Mesendoderm (in vitro differentiated cells): ENCODE data around the gene DGAT2.

Source experiments
- DNase-seq: peaks from one replicate; pipeline ENCODE4 v3.0.0; 2013
- H2AK5ac ChIP-seq: 2 replicates; pipeline ENCODE4 v1.6.1; 2013; ENCODE audit warnings: low read length, inconsistent platforms
- H2BK120ac ChIP-seq: 2 replicates; pipeline ENCODE4 v1.6.1; 2013; ENCODE audit warnings: low read depth, mild to moderate bottlenecking, low read length, moderate library complexity, mixed read lengths
- H2BK15ac ChIP-seq: replicated peaks from 2 replicates; pipeline ENCODE4 v1.6.1; 2013; ENCODE audit warnings: low read depth, mild to moderate bottlenecking, moderate library complexity
- H2BK5ac ChIP-seq: 2 replicates; pipeline ENCODE4 v1.6.1; 2013; ENCODE audit warnings: low read length, inconsistent platforms
- H3K18ac ChIP-seq: 2 replicates; pipeline ENCODE4 v1.6.1; 2013; ENCODE audit warnings: mild to moderate bottlenecking, low read length, mixed read lengths
- H3K23ac ChIP-seq: one replicate; pipeline ENCODE4 v1.6.1; 2013; ENCODE audit warnings: low read length
- H3K27ac ChIP-seq: 2 replicates; pipeline ENCODE4 v1.5.1; 2013; ENCODE audit warnings: low read depth, mild to moderate bottlenecking, inconsistent platforms, low read length, moderate library complexity
- H3K27me3 ChIP-seq: 2 replicates; pipeline ENCODE4 v1.6.1; 2013; ENCODE audit warnings: low read length, control low read depth, mild to moderate bottlenecking, inconsistent platforms; ENCODE audit not compliant: insufficient read depth, poor library complexity
- H3K36me3 ChIP-seq: 2 replicates; pipeline ENCODE4 v1.6.1; 2013; ENCODE audit warnings: low read length, inconsistent platforms; ENCODE audit not compliant: control insufficient read depth, insufficient read depth
- H3K4ac ChIP-seq: one replicate; pipeline ENCODE4 v1.6.1; 2013; ENCODE audit warnings: low read depth, mild to moderate bottlenecking, low read length, moderate library complexity
- H3K4me1 ChIP-seq: 2 replicates; pipeline ENCODE4 v1.6.1; 2013; ENCODE audit warnings: low read depth, low read length, inconsistent platforms; ENCODE audit not compliant: control insufficient read depth
- H3K4me2 ChIP-seq: 2 replicates; pipeline ENCODE4 v1.6.1; 2013; ENCODE audit warnings: low read length
- H3K4me3 ChIP-seq: 2 replicates; pipeline ENCODE4 v1.5.1; 2013; ENCODE audit warnings: mild to moderate bottlenecking, low read length
- H3K56ac ChIP-seq: one replicate; pipeline ENCODE4 v1.6.1; 2013; ENCODE audit warnings: low read length
- H3K79me1 ChIP-seq: 2 replicates; pipeline ENCODE4 v1.6.1; 2013; ENCODE audit warnings: low read length, inconsistent platforms
- H3K79me2 ChIP-seq: 2 replicates; pipeline ENCODE4 v1.6.1; 2013; ENCODE audit warnings: mild to moderate bottlenecking, low read length; ENCODE audit not compliant: control insufficient read depth, insufficient read depth
- H3K9ac ChIP-seq: 2 replicates; pipeline ENCODE4 v1.6.1; 2013; ENCODE audit warnings: low read length, inconsistent platforms
- H4K5ac ChIP-seq: one replicate; pipeline ENCODE4 v1.6.1; 2013; ENCODE audit warnings: low read length
- H4K8ac ChIP-seq: one replicate; pipeline ENCODE4 v1.6.1; 2013; ENCODE audit warnings: low read depth, mild to moderate bottlenecking, control low read depth, low read length, moderate library complexity
- WGBS: extraction: QIAGEN DNeasy Blood & Tissue Kit; methylation state at CpG from one replicate; pipeline ENCODE4 v1.1.7; 2013; ENCODE audit warnings: low lambda C conversion rate, missing lambda C conversion rate; ENCODE audit not compliant: insufficient coverage; ENCODE audit errors: extremely low coverage; 5-methylcytosine and 5-hydroxymethylcytosine counted together

Gene DGAT2

GRCh38 chr11:75815345-75816168, 47.0 kb downstream of the DGAT2 start:
- Histone ChIP-seq H3K27ac (peak overlapping the region; percentile 72), H3K4me2 (peak overlapping the region; percentile 93), H3K4me3 (peak overlapping the region; percentile 78), H4K5ac (no peak overlapping the region), H3K79me1 (peaks cover 1% of the 10 kb centered on the region), H2BK120ac (no peak overlapping the region), H3K27me3 (no peaks in the 10 kb centered on the region), H3K9ac (peak overlapping the region; percentile 82), H3K23ac (no peak overlapping the region), H3K79me2 (peaks cover 4% of the 10 kb centered on the region), H3K56ac (peak overlapping the region; percentile 89), H3K36me3 (no peaks in the 10 kb centered on the region), H2BK5ac (no peak overlapping the region), H3K4ac (no peak overlapping the region), H4K8ac (no peak overlapping the region), H3K4me1 (no peaks in the 10 kb centered on the region), H2BK15ac (no peak overlapping the region), H3K18ac (peak overlapping the region; percentile 65), H2AK5ac (no peak overlapping the region)
- peak; percentile 75 for DNase-seq
- no CpG with 5 or more reads among the region's 60 CpGs for WGBS

GRCh38 chr11:75816561-75817239, 48.1 kb downstream of the DGAT2 start:
- no peak overlapping the region for H3K27ac ChIP-seq
- H4K8ac ChIP-seq, result no peak overlapping the region
- H3K9ac ChIP-seq, result no peak overlapping the region
- no peak overlapping the region for H3K23ac ChIP-seq
- H4K5ac ChIP-seq, result no peak overlapping the region
- no peak overlapping the region for H3K4me2 ChIP-seq
- H3K36me3 ChIP-seq, result no peaks in the 10 kb centered on the region
- no peaks in the 10 kb centered on the region for H3K27me3 ChIP-seq
- no peak overlapping the region for H2BK120ac ChIP-seq
- peaks cover 1% of the 10 kb centered on the region for H3K79me1 ChIP-seq
- no peaks in the 10 kb centered on the region for H3K4me1 ChIP-seq
- no peak overlapping the region for H3K56ac ChIP-seq
- no peak overlapping the region for H3K4me3 ChIP-seq
- peaks cover 4% of the 10 kb centered on the region for H3K79me2 ChIP-seq
- no peak overlapping the region for H2BK5ac ChIP-seq
- 100% methylated on average over 2 of the region's 6 CpGs for WGBS
- no peak for DNase-seq
- H2AK5ac ChIP-seq, result no peak overlapping the region
- no peak overlapping the region for H2BK15ac ChIP-seq
- no peak overlapping the region for H3K4ac ChIP-seq
- H3K18ac ChIP-seq, result no peak overlapping the region

- peaks cover 5% of the 10 kb centered on the region for H3K79me1 ChIP-seq
- H3K27ac ChIP-seq, result no peak overlapping the region
- H4K5ac ChIP-seq, result no peak overlapping the region
- H3K18ac ChIP-seq, result no peak overlapping the region
- no peaks in the 10 kb centered on the region for H3K4me1 ChIP-seq
- H4K8ac ChIP-seq, result no peak overlapping the region
- no peak overlapping the region for H3K23ac ChIP-seq
- no CpG with 5 or more reads among the region's 1 CpG for WGBS
- no peak overlapping the region for H2BK5ac ChIP-seq
- H3K4me3 ChIP-seq, result no peak overlapping the region
- DNase-seq, result no peak
- H3K36me3 ChIP-seq, result no peaks in the 10 kb centered on the region
- no peak overlapping the region for H3K4ac ChIP-seq
- H3K4me2 ChIP-seq, result no peak overlapping the region
- H2BK15ac ChIP-seq, result no peak overlapping the region
- no peak overlapping the region for H3K56ac ChIP-seq
- no peak overlapping the region for H2BK120ac ChIP-seq
- H3K79me2 ChIP-seq, result peaks cover 4% of the 10 kb centered on the region
- H2AK5ac ChIP-seq, result no peak overlapping the region
- H3K27me3 ChIP-seq, result no peaks in the 10 kb centered on the region
- no peak overlapping the region for H3K9ac ChIP-seq
Observed at GRCh38 chr11:75820645-75821044, 52.1 kb downstream of the DGAT2 start.

- Histone ChIP-seq H3K4me2 (no peak overlapping the region), H2BK120ac (no peak overlapping the region), H3K4me3 (no peak overlapping the region), H3K79me2 (peaks cover 4% of the 10 kb centered on the region), H4K8ac (no peak overlapping the region), H3K36me3 (no peaks in the 10 kb centered on the region), H2BK5ac (no peak overlapping the region), H3K18ac (no peak overlapping the region), H3K4ac (no peak overlapping the region), H3K56ac (no peak overlapping the region), H3K27me3 (no peaks in the 10 kb centered on the region), H3K23ac (no peak overlapping the region), H3K4me1 (no peaks in the 10 kb centered on the region), H2AK5ac (no peak overlapping the region), H2BK15ac (no peak overlapping the region), H3K9ac (no peak overlapping the region), H3K79me1 (peaks cover 5% of the 10 kb centered on the region), H3K27ac (no peak overlapping the region), H4K5ac (no peak overlapping the region)
- WGBS, result no CpG with 5 or more reads among the region's 5 CpGs
- no peak for DNase-seq
Observed at GRCh38 chr11:75821202-75821601, 52.6 kb downstream of the DGAT2 start.

GRCh38 chr11:75822541-75822940, 54.0 kb downstream of the DGAT2 start:
- Histone ChIP-seq H3K79me2 (no peaks in the 10 kb centered on the region), H3K4ac (no peak overlapping the region), H3K23ac (no peak overlapping the region), H3K4me1 (no peaks in the 10 kb centered on the region), H3K9ac (no peak overlapping the region), H2BK5ac (no peak overlapping the region), H3K4me2 (no peak overlapping the region), H3K56ac (no peak overlapping the region), H3K27me3 (no peaks in the 10 kb centered on the region), H3K4me3 (no peak overlapping the region), H2BK120ac (no peak overlapping the region), H2BK15ac (no peak overlapping the region), H3K18ac (no peak overlapping the region), H3K79me1 (peaks cover 3% of the 10 kb centered on the region), H3K27ac (no peak overlapping the region), H3K36me3 (no peaks in the 10 kb centered on the region), H4K8ac (no peak overlapping the region), H4K5ac (no peak overlapping the region), H2AK5ac (no peak overlapping the region)
- no peak for DNase-seq
- no CpG with 5 or more reads among the region's 3 CpGs for WGBS
